Stimulated activated CD8-positive, alpha-beta memory T cell treated with anti-CD3 and anti-CD28 coated beads, Interleukin-12 subunit alpha, Interleukin-12 subunit beta, amount 100 ng/mL, for 24 hours (primary cell): ENCODE results near the gene LEKR1.
"Not testable (repeated sequence)": the region's sequence is repeated elsewhere in the genome, so short reads cannot be mapped to it uniquely, and the experiment has no call there.

ENCODE experiments used
- DNase-seq: peaks from one replicate; pipeline ENCODE4 v3.0.0-alpha.2; 2020; ENCODE audit errors: extremely low read depth

LEKR1 gene

GRCh38 chr3:156902916-156903315 lies 76.8 kb downstream of the LEKR1 start:
- no peak for DNase-seq

GRCh38 chr3:156906275-156906674 lies 80.1 kb downstream of the LEKR1 start:
- DNase-seq: no peak

- DNase-seq: no peak
Measured at GRCh38 chr3:156908398-156908797, 82.2 kb downstream of the LEKR1 start.

- no peak for DNase-seq
Measured at GRCh38 chr3:156910022-156910421, 83.9 kb downstream of the LEKR1 start.

GRCh38 chr3:156910831-156911230 lies 84.7 kb downstream of the LEKR1 start:
- not testable (repeated sequence) for DNase-seq

GRCh38 chr3:156914300-156914699 lies 88.1 kb downstream of the LEKR1 start:
- DNase-seq: not testable (repeated sequence)

- no peak for DNase-seq
Measured at GRCh38 chr3:156915372-156915771, 89.2 kb downstream of the LEKR1 start.

- DNase-seq: no peak
Measured at GRCh38 chr3:156918746-156919145, 92.6 kb downstream of the LEKR1 start.

- DNase-seq: no peak
Measured at GRCh38 chr3:156919818-156920217, 93.7 kb downstream of the LEKR1 start.

- no peak for DNase-seq
Measured at GRCh38 chr3:156920399-156920798, 94.2 kb downstream of the LEKR1 start.

- no peak for DNase-seq
Measured at GRCh38 chr3:156923349-156923748, 97.2 kb downstream of the LEKR1 start.

GRCh38 chr3:156938724-156939123 lies 112.6 kb downstream of the LEKR1 start:
- no peak for DNase-seq

- DNase-seq: no peak
Measured at GRCh38 chr3:156939315-156939714, 113.2 kb downstream of the LEKR1 start.

- no peak for DNase-seq
Measured at GRCh38 chr3:156941311-156941710, 115.2 kb downstream of the LEKR1 start.

- DNase-seq: no peak
Measured at GRCh38 chr3:156948402-156949210, 122.5 kb downstream of the LEKR1 start.

- DNase-seq: no peak
Measured at GRCh38 chr3:156952011-156952410, 125.9 kb downstream of the LEKR1 start.

- no peak for DNase-seq
Measured at GRCh38 chr3:156957715-156958114, 131.6 kb downstream of the LEKR1 start.

GRCh38 chr3:156963096-156963495 lies 136.9 kb downstream of the LEKR1 start:
- no peak for DNase-seq

- DNase-seq: no peak
Measured at GRCh38 chr3:156964577-156964976, 138.4 kb downstream of the LEKR1 start.

GRCh38 chr3:156966349-156966748 lies 140.2 kb downstream of the LEKR1 start:
- not testable (repeated sequence) for DNase-seq

GRCh38 chr3:156973954-156974353 lies 147.8 kb downstream of the LEKR1 start:
- DNase-seq: no peak

GRCh38 chr3:156974931-156975330 lies 148.8 kb downstream of the LEKR1 start:
- DNase-seq: no peak

GRCh38 chr3:156975721-156976120 lies 149.6 kb downstream of the LEKR1 start:
- DNase-seq: no peak

- no peak for DNase-seq
Measured at GRCh38 chr3:156976933-156977332, 150.8 kb downstream of the LEKR1 start.
